ENCODE results near the gene CHSY1.

Gene CHSY1

DNA sequence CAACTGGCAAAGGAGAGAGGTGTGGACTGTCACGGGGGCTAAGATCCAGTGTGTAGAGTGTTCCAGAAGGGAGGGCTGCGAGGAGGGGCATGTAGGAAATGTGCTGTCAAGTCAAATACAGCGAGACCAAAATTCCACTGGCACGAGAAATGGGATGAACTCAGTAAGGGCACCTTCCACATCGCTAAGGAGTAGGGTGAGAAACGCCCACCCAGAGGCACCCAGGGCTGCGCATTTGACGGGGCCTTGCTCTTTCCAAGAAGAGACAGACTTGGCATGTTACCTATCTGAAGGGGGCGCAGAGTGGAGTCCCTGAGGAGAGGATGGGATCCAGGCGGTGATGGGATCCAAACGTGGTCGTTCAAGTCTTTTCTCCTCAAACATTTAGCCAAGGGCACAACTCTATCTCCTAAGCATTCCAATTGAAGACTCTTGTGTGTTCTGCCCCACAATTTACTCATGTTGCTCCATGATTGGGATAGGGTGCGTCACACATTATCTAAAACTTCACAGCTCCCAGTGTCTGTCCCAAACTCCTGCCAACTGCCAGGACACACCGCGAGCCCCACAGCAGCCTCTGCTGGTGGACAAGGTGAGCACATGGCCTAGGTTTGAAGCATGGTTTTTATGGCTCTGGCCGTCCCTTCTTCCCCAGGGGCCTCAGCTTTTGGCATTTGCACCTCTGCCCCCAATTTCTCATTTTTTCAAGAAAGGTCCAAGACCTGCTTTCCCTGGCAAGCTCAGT, 17.8 kb upstream of the CHSY1 start:
- in situ Hi-C loops (cut with MboI; ENCODE audit: low sequenced_read_pairs) = loop anchor here (25.0 kb wide), 1 partner anchor 232 kb away; no protein-coding TSS in a partner anchor

DNA sequence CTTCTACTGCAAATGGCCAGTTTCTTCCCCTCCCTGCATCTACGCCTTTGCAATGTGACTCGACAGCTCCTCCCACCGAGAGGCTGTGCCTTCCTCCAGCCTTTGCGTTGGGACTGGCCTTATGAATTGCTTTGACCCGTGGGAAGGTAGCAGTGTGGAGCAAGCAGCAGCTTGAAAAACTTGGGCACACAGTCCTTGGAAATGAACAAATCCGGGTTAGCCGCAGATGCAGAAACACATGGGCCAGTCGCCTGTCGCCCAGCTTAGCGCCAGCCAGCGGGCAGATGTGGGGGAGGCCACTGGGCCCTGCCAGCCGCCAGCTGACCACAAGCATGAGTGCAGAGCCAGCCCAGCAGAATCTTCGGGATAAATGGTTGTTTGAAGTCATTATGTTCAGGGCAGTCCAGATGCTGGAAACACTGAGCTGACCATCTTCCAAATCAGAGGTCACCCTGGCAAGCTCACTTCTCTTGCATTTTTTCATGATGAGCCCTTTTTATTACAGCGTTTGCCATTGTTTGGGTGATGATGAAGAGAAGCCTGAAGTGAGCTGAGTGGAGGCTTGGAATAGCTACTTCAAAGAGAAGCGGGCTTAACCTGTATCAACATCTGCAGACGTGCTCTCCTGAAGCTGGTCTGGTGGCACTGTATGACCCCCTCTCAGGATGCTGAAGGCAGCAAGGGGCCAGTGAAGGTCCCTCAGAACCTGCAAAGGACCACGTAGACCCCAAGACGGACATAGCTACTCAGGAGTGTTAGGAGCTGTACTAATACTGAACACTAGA, 15.7 kb upstream of the CHSY1 start:
- in situ Hi-C loops (cut with MboI; ENCODE audit: low sequenced_read_pairs) = loop anchor here (25.0 kb wide), 1 partner anchor 230 kb away; no protein-coding TSS in a partner anchor

DNA sequence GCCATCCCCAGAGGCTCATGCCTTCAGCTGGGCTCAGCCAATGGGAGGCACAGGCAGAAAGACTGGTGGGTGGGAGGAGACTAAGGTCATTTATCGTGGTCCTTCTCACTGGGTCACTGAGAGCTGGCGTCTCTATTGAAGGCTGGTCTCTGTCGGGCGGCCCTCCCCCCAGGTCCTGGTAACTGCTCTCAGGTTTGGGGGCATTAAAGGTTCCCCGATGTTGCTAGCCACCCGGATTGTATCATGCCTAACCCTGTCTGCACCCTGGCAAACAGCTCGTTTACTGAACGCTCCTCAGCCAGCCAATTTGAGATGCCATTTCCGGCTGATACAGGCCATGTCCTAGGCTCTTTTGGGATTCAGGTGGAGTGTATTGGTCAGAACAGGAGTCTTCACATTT, 14.9 kb upstream of the CHSY1 start:
- in situ Hi-C loops (cut with MboI; ENCODE audit: low sequenced_read_pairs) = loop anchor here (25.0 kb wide), 1 partner anchor 229 kb away; no protein-coding TSS in a partner anchor

DNA sequence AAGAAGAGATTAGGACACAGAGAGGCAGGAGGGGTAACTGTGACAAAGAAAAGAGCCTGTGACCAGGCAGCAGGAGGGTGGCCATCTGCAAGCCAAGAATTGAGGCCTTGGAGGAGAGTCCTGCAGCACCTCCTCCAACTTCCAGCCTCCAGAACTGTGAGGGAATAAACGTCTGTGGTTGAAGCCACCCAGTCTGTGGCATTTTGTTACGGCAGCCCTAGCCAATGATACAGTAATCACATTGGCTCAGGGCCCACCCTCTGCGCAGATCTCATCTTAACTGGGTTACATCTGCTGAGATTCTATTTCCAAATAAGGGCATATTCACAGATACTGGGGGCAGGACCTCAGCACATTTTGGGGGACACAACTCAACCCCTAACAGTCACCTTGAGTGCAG, 14.2 kb upstream of the CHSY1 start:
- in situ Hi-C loops (cut with MboI; ENCODE audit: low sequenced_read_pairs) = loop anchor here (25.0 kb wide), 1 partner anchor 229 kb away; no protein-coding TSS in a partner anchor

DNA sequence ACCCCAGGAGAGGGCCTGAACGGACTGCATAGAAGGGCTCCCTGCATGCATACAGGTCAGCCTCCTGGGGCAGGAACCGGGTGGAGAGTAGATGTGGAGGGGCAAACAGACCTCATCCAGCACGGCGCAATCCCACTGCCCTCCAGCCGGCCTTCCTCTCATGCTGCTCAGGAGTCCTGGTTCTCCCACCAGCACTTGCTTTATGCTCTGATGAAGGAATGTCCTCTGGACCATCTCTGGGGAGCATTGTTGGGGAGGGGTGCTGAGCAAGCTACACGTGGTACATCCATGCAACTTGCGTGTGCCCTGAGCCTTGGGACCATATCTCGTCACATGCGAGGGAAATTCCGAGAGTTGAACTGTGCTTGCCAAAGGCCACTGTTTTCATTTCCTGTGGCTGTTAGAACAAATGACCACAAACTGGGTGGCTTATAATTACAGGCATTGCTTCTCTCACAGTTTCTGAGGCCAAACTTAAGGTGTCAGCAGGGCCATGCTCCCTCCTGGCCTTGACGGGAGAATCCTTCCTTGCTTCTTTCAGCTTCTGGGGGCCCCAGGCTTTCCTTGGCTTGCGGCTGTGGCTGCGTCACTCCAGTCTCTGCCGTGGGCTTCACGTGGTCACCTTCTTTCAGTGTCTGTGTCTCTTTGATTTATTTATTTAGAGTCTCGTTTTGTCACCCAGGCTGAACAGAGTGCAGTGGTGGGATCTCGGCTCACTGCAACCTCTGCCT, 13.2 kb upstream of the CHSY1 start:
- in situ Hi-C loops (cut with MboI; ENCODE audit: low sequenced_read_pairs) = loop anchor here (25.0 kb wide), 1 partner anchor 228 kb away; no protein-coding TSS in a partner anchor

DNA sequence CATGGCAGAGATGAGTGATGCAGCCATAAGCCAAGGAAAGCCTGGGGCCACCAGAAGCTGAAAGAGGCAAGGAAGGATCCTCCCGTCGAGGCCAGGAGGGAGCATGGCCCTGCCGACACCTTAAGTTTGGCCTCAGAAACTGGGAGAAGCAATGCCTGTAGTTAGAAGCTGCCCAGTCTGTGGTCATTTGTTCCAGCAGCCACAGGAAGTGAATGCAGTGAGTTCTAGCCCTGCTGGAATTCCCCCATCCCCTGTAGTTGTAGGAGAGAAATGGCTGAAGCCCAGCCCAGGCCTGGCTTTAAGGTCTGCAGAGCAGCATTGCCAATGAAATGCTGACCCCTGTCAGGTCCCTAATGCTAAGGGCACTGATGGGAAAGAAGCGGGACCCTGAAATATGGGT, 12.2 kb upstream of the CHSY1 start:
- in situ Hi-C loops (cut with MboI; ENCODE audit: low sequenced_read_pairs) = loop anchor here (25.0 kb wide), 1 partner anchor 227 kb away; no protein-coding TSS in a partner anchor

DNA sequence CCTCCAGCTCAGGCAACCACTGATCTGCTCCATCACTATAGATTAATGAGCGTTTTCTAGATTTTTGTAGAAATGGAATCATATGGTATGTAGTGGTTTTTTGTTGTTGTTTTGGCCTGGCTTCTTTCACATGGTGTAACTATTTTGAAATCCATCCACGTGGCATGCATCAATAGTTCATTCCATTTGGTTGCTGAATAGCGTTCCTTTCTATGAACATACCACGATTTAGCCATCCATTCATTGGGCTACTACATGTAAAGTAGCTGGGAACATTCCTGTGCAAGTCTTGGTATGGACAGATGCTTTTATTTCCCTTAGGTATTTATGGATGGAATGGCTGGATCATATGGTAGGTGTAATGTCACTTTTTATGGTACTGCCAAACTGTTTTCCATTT, 10.7 kb upstream of the CHSY1 start:
- in situ Hi-C loops (cut with MboI; ENCODE audit: low sequenced_read_pairs) = loop anchor here (25.0 kb wide), 1 partner anchor 225 kb away; no protein-coding TSS in a partner anchor

DNA sequence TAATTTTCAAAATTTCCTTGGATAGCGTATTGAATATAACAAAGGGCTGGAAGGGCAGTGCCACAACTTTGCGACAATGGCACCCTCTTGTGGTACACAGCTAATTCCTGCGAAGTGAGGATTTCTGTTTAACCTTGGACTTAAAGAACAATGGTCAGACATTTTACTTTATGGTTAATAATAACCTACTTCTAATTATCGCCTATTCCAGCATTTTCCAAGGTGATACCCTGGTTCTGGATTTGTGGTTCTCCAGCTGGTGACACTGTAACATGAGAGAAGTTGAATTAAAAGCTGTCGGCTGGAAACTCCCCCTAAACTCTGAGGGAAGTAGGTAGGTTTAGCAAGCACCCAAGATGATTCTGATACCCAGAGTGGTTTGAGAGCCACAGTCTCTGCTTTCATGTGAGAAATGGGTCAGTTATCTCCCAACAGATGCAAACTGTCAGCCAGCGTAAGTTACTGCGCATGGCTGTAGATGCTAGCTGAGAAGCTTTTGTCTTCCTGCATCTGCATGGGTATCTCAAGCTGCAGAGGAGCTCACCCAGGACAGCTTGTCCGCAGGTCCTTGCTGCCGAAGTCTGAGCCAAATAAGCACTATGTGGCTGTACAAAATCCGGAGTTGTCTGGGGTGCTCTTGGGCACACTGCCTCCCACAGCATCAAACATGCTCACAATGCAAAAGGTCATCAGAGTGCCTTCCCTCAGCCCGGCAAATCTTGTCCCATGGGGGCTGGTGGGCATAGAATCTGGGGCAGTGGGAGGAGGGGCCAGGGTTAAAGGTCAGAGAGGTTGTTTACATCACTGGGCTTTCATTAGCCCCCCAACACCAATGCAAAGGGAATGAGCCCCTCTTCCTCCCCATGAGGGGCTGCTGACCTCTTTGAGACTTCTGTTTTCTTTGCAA, 6.6 kb upstream of the CHSY1 start:
- in situ Hi-C loops (cut with MboI; ENCODE audit: low sequenced_read_pairs) = loop anchor here (25.0 kb wide), 1 partner anchor 221 kb away; no protein-coding TSS in a partner anchor

DNA sequence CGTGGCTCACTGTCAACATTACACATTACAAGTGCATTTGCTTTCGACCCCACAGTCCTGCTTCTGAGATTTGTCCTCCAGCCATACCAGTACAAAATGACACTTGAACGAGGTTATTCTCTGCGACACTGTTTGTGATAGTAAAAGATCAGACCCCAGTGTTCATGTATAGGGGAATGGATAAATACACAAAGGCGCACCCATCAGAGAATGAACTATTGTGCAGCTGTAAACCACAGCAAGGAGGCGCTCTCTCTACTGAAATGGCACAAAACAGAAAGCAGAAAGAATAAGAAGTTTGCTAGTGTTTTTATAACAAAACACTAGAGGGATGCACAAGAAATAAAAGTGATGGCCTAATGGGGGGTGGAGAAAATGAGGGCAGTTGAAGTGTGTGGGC, 4.9 kb upstream of the CHSY1 start:
- in situ Hi-C loops (cut with MboI; ENCODE audit: low sequenced_read_pairs) = loop anchor here (25.0 kb wide), 1 partner anchor 219 kb away; no protein-coding TSS in a partner anchor

DNA sequence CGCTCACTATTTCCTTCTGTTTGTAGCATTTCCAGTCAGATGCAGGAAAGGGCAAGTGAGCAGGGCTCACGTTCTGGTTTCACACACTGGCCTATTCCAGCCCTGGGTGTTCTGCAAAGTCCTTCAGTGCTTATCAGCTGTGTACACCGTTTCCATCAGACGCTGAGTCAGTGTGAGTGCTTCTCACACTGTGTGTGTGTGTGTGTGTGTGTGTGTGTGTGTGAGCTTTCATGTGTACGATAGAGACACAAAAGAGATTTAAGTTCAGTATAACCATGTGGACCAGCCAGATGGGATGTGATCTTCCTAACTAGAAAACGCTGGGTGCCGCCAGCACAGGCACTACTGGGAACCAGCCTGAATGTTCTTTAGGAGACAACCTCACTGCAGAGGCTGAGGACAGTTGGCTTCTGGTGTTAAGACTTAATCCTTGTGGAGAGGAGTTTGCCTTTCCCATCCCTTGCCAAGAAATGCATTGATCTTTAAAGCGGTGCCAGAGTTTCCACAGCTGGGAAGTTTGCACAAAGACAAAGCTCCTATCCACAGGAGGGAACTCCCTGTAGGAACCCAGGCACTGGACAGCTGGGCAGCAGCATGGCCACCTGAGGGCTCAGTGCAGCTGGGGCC, 3.9 kb upstream of the CHSY1 start:
- in situ Hi-C loops (cut with MboI; ENCODE audit: low sequenced_read_pairs) = loop anchor here (25.0 kb wide), 1 partner anchor 218 kb away; no protein-coding TSS in a partner anchor

DNA sequence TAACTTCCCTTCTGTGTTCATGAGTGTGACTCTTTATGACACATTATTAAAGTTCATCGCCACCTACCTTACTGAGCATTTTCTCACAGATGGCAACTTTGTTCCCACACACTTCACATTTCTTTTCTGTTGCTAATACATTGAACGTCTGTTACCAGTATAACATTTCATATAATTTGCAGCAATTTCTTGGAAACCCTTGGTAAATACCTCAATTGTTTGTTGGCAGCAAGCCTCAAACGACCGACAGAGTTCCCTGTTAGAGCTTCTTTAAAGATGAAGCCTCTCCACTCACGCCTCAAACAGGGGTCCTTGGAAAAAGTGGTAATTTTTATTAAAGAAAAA, 3.2 kb upstream of the CHSY1 start:
- in situ Hi-C loops (cut with MboI; ENCODE audit: low sequenced_read_pairs) = loop anchor here (25.0 kb wide), 1 partner anchor 218 kb away; no protein-coding TSS in a partner anchor

DNA sequence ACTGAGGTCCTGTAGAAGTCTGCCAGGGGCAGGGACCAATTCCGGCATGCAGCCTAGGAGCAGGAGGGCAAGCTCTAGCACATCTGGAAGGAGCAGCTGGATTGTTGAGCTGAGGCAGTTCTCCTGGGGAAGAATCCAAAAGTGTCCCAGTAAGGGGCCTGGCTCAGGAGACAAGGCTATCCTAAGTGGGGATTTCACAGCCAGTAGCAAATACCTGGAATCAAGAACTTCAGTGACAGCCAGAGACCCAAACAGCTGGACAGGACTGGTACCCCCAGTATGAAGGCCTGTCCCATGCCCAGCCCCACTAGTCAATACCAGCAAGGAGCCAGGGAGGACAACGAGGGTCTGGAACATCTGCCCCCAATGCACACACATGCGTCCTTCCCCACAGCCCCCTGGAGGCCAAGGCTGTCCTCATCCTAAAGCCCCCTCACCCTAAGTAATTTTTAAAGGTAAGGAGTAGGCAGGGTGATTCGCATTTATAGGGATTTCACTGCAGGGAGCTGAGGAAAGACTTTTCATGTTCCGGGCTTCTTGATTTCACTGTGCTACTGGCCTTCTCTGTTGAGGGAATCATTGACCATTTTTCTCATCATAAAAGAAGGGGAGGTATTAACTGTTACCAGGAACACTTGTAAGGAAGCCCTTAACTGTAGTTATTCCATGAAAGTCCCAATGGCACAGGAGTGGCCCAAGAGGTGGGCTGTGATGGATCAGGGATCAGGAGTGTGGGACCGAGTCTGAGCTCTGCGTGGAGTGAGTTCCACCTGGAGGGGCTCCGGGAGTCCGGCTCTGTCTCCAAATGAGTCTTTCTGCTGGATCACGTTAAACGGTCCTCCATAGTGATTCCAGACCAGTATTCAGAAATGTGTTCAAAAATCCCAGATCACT, 2.6 kb upstream of the CHSY1 start:
- in situ Hi-C loops (cut with MboI; ENCODE audit: low sequenced_read_pairs) = loop anchor here (25.0 kb wide), 1 partner anchor 217 kb away; no protein-coding TSS in a partner anchor

DNA sequence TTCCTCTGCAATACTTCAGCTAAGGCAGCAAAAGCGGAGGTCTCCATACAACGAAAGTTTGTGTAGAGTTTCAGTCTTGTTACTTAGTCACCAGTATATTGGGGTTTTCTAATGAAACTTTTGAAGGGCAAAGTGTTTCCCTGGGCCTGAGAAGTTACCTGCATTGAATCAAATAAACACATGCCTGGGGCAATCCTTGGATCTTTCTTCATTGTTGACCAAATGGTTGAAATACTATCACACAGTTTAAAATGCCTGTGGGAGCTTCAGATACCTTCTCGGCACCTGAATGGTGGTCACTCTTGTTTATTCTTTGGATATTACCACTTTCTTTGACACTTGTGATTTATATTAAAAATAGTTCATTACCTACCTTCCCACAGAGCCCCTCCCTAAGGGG, 988 bp upstream of the CHSY1 start:
- in situ Hi-C loops (cut with MboI; ENCODE audit: low sequenced_read_pairs) = loop anchor here (25.0 kb wide), 1 partner anchor 216 kb away; no protein-coding TSS in a partner anchor

DNA sequence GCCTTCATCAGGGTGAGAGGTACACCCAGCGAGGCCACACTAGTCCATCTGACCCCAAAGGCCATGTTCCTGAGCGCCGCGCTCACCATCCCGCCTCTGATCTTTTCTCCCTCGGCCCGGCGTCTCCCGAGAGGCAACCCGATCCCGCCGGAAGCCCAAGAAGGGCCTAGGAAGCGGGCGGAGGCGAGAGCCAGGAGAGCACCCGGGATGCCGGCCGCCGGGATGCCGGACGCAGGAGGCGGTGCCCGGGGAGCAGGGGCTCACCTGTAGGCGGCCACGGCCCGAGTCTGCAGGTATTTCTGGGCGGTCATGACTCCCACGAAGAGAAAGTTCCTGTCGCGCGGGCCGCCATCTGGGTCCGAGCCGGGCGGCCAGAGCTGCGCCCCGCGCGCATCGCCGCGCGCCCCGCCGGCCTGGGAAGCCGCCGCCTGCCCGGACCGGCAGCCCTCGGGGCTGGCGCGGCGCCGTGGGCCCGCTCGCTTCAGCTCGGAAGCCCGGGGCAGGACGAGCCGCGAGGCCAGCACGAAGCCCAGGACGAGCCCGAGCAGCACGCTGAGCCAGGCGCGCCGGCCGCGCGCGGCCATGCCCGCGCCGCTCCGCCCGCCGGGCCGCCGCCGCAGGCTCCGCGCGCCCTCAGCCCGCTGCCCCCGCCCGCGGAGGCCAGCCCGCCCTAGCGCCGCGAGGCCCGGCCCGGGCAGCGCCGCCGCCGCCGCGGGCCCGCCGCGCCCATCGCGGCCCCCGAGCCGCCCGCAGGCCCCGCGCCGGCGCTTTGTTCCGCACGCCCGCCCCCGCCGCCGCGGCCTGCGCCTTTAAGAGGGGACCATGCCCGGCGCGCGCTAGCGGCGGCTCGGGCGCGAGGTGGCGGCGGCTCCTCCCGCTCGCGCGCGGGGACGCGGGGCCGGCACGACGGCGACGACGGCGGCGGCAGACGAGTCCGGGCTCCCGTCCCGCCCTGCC, 697 bp downstream of the CHSY1 start:
- in situ Hi-C loops (cut with MboI; ENCODE audit: low sequenced_read_pairs) = loop anchor here (25.0 kb wide), 1 partner anchor 214 kb away; no protein-coding TSS in a partner anchor

DNA sequence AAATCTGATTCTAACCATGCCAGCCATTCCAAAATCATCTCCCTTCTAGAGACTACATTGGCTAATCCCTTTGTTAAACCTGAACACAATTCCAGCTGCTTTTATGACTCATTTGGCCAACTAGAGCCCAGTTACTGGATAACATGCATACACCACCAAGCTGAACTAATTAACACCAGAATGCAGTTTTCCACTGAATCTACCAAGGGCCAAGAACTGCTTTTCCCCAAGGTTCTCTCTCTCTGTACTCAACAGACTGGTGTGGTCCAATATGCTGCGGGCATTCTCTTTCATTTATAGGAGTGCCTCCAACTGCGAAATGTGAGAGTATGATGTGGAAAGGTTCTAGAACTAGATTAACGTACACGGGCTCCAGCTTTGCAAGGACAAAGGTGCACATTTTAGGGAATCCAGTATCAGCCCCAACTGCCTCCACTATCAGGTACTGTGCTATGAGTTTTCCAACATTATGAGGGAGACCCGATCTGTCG, 1.5 kb downstream of the CHSY1 start:
- in situ Hi-C loops (cut with MboI; ENCODE audit: low sequenced_read_pairs) = loop anchor here (25.0 kb wide), 1 partner anchor 213 kb away; no protein-coding TSS in a partner anchor

DNA sequence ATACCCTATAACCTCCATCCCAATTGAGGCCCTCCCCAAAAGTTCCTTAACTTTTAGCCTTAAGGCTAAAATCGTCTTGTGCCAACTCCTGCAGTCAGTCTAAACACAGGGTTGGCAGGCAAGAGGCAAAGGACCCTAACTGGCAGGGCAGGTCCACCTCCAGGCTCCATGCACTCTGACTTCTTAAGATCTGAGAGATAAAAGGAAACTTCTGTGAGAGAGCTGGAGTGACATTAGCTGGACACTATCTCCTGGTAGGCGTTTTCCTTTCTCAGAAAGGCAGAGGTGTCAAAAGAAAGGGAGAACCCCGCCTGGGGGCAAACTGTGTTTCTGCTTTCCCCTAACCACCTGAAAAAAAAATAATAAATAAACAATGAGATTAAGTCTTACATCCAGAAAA, 3.6 kb downstream of the CHSY1 start:
- in situ Hi-C loops (cut with MboI; ENCODE audit: low sequenced_read_pairs) = no loop called here

All from hTERT RPE-1 (cell line).